ENCODE measurements around the gene TIMP3. TPM values are rescaled to one million over a fixed set of nuclear protein-coding genes. Genes with fewer than 3 reads are reported as not detected.
A peak's percentile ranks its signal among the peaks of the same experiment; 100 is the strongest.

TIMP3 gene
- total and polyA plus RNA-seq, 3 donors from 2014 or later, result 200 to 214 (median 201) TPM

DNA sequence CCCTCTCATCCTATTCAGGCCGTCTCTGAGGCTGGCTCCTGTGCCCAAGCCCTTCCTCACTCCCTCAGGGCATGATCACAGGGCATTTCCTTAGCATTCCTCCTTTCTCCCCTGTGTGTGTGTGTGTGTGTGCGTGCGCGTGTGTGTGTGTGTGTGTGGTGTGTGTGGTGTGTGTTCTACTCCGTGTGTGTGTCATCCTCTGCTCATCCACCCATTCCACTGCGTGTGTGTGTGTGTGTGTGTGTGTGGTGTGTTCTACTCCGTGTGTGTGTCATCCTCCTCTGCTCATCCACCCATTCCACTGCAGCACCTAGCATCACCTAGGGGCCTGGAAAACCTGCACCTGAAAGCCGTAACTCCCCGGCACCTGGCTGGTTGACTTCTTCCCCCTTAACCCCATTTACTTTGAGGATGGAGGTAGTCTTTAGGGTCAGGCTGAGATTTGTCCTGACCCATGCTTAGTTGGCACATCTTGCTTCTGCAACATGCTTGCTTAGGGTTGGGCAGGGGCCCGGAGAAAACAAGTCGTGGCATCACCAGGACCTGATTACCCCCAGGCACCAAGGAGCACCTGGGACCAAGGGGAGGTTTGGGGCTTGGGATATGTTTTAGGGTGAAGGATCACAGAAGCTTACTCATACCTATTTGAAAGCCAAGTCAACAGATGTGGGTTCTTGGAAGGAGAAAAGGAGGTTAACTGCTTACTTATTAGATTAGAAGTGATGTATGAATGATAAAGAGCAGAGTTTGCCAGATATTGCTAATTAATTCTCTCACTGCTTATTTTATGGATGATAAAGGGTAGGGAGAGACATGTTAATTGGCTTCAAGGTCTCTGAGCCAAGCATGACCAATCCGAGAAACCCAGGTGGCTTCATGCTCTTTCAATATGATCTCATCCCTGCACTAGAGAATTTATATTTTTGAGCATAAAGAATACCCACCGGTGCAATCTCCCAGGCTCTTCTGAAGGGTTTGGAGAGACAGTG lies 18.9 kb downstream of the TIMP3 start:
- no peak for DNase-seq
- no peak overlapping the region for H3K27ac ChIP-seq
- intact Hi-C loops (cut with DNase I; ENCODE audit: low total_unique reads), result no loop called here
- H3K27me3 ChIP-seq, result no peaks in the 10 kb centered on the region
- 75 to 83% methylated on average over 11 to 13 of the region's 13 CpGs for WGBS, 2 donors
- TF ChIP-seq POLR2A (IDR thresholded peaks at IDR 0.05), result no peak
- TF ChIP-seq, protein P1, sequence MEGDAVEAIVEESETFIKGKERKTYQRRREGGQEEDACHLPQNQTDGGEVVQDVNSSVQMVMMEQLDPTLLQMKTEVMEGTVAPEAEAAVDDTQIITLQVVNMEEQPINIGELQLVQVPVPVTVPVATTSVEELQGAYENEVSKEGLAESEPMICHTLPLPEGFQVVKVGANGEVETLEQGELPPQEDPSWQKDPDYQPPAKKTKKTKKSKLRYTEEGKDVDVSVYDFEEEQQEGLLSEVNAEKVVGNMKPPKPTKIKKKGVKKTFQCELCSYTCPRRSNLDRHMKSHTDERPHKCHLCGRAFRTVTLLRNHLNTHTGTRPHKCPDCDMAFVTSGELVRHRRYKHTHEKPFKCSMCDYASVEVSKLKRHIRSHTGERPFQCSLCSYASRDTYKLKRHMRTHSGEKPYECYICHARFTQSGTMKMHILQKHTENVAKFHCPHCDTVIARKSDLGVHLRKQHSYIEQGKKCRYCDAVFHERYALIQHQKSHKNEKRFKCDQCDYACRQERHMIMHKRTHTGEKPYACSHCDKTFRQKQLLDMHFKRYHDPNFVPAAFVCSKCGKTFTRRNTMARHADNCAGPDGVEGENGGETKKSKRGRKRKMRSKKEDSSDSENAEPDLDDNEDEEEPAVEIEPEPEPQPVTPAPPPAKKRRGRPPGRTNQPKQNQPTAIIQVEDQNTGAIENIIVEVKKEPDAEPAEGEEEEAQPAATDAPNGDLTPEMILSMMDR (IDR thresholded peaks at IDR 0.05), result no peak
- H3K4me3 ChIP-seq, result no peak overlapping the region
- H3K9me3 ChIP-seq, result no peaks in the 10 kb centered on the region
- peaks cover 8% of the 10 kb centered on the region for H3K4me1 ChIP-seq
- no peaks in the 10 kb centered on the region for H3K36me3 ChIP-seq (ENCODE audit: low read depth, missing control alignments)

DNA sequence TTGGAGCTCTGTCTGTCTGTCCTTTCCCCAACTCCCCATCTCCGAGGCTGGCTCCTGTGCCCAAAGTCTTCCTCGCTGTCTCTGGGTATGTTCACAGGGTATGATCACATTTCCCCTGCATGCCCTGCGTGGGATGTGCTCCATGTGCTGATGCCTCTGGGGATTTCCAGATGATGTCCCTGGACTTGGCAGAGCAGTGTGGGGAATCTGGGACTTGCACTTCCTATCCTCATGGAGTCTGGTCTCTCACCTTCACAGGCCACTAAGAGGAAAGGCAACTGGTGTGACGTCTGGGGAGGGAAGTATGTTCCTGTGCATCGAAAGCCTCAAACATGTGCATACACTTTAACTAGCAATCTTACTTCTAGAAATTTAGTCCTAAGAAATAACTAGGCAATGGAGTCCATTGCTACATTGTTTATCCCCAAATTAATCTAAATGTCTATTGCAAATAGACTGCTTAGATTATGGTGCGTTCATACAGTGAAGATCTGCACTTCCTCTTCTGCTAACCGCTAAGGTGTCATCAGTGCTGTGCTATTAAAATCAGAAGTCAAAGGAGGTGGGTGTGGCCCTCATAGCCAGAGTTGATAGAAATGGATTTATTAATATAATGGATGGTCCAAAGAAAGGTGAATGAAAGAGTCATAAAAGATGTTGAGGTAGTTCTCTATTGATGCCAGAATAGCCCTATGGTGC lies 20.8 kb downstream of the TIMP3 start:
- Histone ChIP-seq H3K27ac (no peak overlapping the region), H3K9me3 (no peaks in the 10 kb centered on the region), H3K36me3 (ENCODE audit: low read depth, missing control alignments) (no peaks in the 10 kb centered on the region), H3K27me3 (no peaks in the 10 kb centered on the region), H3K4me1 (peaks cover 8% of the 10 kb centered on the region), H3K4me3 (no peak overlapping the region)
- intact Hi-C loops (cut with DNase I; ENCODE audit: low total_unique reads), result no loop called here
- 81 to 88% methylated on average over 7 of the region's 7 CpGs for WGBS, 2 donors
- no peak for DNase-seq
- TF ChIP-seq, protein P1 (IDR thresholded peaks at IDR 0.05), result no peak
- TF ChIP-seq POLR2A (IDR thresholded peaks at IDR 0.05), result no peak

DNA sequence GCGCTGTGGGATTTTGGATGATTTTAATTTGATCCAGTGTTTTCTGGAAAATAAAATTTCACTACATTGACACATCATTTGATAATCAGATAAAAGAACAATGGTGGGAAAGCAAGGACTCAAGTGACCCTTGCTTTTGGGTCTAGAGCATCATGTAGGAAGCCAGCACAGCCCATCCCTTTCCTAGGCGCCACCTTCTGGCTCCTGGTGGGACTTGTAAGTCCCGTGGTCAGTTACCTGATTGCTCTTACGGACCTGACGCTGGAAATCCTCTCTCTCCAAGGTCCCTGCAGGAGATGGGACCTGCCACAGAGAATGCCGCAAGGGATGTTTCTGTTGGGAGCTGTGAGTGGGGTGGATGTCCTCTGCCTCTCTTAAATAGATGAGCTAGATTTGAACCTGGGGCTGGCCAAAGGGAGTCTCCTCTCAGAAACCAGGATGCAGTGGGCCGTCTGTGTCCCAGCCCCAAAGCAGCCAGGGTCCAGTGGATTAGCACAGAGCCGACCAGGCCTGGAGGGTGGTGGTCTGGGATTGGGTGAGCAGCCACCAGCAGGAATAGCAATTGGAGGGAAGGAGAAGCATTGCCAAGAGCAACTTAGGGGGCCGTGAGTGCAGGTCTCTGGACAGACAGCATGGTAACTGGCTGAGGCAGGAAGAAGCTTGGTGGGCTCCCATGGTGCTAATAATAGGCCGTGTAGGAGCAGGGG lies 21.7 kb downstream of the TIMP3 start:
- WGBS, 2 donors, result 79 to 89% methylated on average over 9 to 10 of the region's 10 CpGs
- Histone ChIP-seq H3K9me3 (no peaks in the 10 kb centered on the region), H3K4me1 (peaks cover 10% of the 10 kb centered on the region), H3K27me3 (no peaks in the 10 kb centered on the region), H3K4me3 (no peak overlapping the region), H3K27ac (no peak overlapping the region), H3K36me3 (ENCODE audit: low read depth, missing control alignments) (no peaks in the 10 kb centered on the region)
- TF ChIP-seq, protein P1 (IDR thresholded peaks at IDR 0.05), result peak in 2 of 3 experiments; percentile 26 to 31
- TF ChIP-seq POLR2A (IDR thresholded peaks at IDR 0.05), result no peak
- intact Hi-C loops (cut with DNase I; ENCODE audit: low total_unique reads), result no loop called here
- DNase-seq, result peak; percentile 57

DNA sequence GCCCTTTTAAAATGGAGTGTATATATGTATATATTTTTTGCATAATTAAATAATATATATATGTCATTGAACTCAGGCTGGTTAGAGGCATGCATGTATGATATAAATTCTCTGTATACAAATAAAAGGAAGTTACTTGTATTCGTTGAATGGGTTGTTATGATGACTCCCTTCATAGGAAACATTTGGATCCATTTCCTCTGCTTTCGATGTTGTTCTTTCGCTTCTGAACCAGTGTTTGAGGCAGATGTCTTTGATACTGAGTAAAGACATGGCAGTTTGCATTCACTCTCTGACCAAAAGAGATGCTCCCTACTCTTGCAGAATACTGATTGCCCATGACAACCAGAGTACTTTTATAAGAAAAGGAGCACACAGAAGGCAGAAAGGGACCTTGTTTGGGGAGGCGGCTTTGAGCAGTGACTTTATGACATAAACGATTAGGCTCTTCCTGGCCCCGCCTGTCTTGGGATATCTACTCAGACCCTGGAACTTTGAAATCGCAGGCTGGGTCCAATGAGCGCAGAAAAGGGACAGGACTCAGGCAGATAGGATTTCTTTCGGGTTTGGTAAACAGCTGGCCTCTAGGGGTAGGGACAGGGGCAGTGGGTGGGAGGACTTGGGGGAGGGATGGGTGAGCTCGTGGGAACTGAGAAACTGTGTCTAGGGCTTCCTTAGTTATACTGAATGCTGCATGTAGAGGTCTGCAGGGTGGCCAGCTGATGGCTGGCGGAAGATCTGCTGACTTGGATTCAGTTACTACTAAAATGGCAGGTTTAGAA lies 23.2 kb downstream of the TIMP3 start:
- 68 to 76% methylated on average over 11 of the region's 11 CpGs for WGBS, 2 donors
- TF ChIP-seq, protein P1 (IDR thresholded peaks at IDR 0.05), result no peak
- no peak for TF ChIP-seq POLR2A (IDR thresholded peaks at IDR 0.05)
- intact Hi-C loops (cut with DNase I; ENCODE audit: low total_unique reads), result no loop called here
- Histone ChIP-seq H3K4me1 (peaks cover 13% of the 10 kb centered on the region), H3K4me3 (no peak overlapping the region), H3K9me3 (no peaks in the 10 kb centered on the region), H3K27ac (no peak overlapping the region), H3K36me3 (ENCODE audit: low read depth, missing control alignments) (no peaks in the 10 kb centered on the region), H3K27me3 (no peaks in the 10 kb centered on the region)
- DNase-seq, result no peak
